HepG2 (cell line): Measurements from ENCODE around the gene ZFHX3. TPM values are rescaled to one million over a fixed set of nuclear protein-coding genes. Genes with fewer than 3 reads are reported as not detected.

Experiments used
- CTCF ChIP-seq: sonication (generic); formaldehyde crosslinking; IDR thresholded peaks from 2 replicates; pipeline ENCODE4 v1.5.0; 2020; ENCODE audit warnings: mild to moderate bottlenecking, missing genetic modification reagents, moderate library complexity
- FOSL2 ChIP-seq: sonication (generic); formaldehyde crosslinking; IDR thresholded peaks from 2 replicates; pipeline ENCODE4 v1.4.0; 2020; ENCODE audit warnings: missing genetic modification reagents
- HNF4A ChIP-seq: sonication (generic); formaldehyde crosslinking; IDR thresholded peaks from 2 replicates; pipeline ENCODE4 v1.4.0; 2020; ENCODE audit warnings: missing genetic modification reagents
- IKZF5 ChIP-seq: IDR thresholded peaks from 2 replicates; pipeline ENCODE4 v1.6.1; 2018; ENCODE audit warnings: missing genetic modification reagents, mild to moderate bottlenecking, missing compliant biosample characterization
- LCORL ChIP-seq, 2 experiments: fragments of 450-650 bp in 1 of 2; sonication (generic) in 1 of 2; formaldehyde crosslinking in 1 of 2; IDR thresholded peaks; 2 replicates each; pipeline versions ENCODE4 v1.5.0 to v1.6.1; 2017 to 2020; ENCODE audit warnings: antibody characterized with exemption in 1 of 2, missing genetic modification reagents in 1 of 2
- MAX ChIP-seq: IDR thresholded peaks from 2 replicates; pipeline ENCODE4 v1.6.1; 2012; ENCODE audit warnings: inconsistent platforms
- MIER2 ChIP-seq: IDR thresholded peaks from 2 replicates; pipeline ENCODE4 v1.6.1; 2016; ENCODE audit warnings: missing biosample characterization, missing genetic modification reagents
- MYC ChIP-seq: sonication (generic); formaldehyde crosslinking; IDR thresholded peaks from 2 replicates; pipeline ENCODE4 v1.9.0; 2021; ENCODE audit warnings: missing genetic modification reagents, borderline replicate concordance
- MYPOP ChIP-seq: sonication (generic); formaldehyde crosslinking; IDR thresholded peaks from 2 replicates; pipeline ENCODE4 v1.8.1; 2023; ENCODE audit warnings: mild to moderate bottlenecking, moderate library complexity, missing genetic modification reagents
- PBX2 ChIP-seq: IDR thresholded peaks from 2 replicates; pipeline ENCODE4 v1.6.1; 2016; ENCODE audit warnings: control low read depth
- POLR2A ChIP-seq, 2 experiments: IDR thresholded peaks; 2 replicates each; pipeline ENCODE4 v1.6.1; 2011; ENCODE audit warnings: low read depth in 2 of 2, low read length in 2 of 2, mild to moderate bottlenecking in 1 of 2, moderate library complexity in 1 of 2; ENCODE audit not compliant: insufficient read depth in 1 of 2
- STAG1 ChIP-seq: sonication (generic); formaldehyde crosslinking; IDR thresholded peaks from 2 replicates; pipeline ENCODE4 v1.4.0; 2020; ENCODE audit warnings: missing genetic modification reagents
- THAP9 ChIP-seq: sonication (generic); formaldehyde crosslinking; IDR thresholded peaks from 2 replicates; pipeline ENCODE4; 2020; ENCODE audit warnings: missing genetic modification reagents, mild to moderate bottlenecking, borderline replicate concordance
- ZBTB20 ChIP-seq: sonication (generic); formaldehyde crosslinking; IDR thresholded peaks from 2 replicates; pipeline ENCODE4 v1.8.1; 2023; ENCODE audit warnings: missing genetic modification reagents, low read depth, mild to moderate bottlenecking, borderline replicate concordance
- ZNF251 ChIP-seq: sonication (generic); formaldehyde crosslinking; IDR thresholded peaks from 2 replicates; pipeline ENCODE4 v1.9.0; 2021; ENCODE audit warnings: mild to moderate bottlenecking, missing genetic modification reagents
- ZNF503 ChIP-seq: sonication (generic); formaldehyde crosslinking; IDR thresholded peaks from 2 replicates; pipeline ENCODE4 v1.4.0; 2020; ENCODE audit warnings: missing genetic modification reagents
- polyA plus RNA-seq, 8 experiments: library from polyadenylated mRNA; depleted of rRNA in 3 of 8; stranded (reverse) in 7 of 8; unstranded in 1 of 8; fragments of >200 nt; fragmentation: Illumina TruSeq in 4 of 8; extraction: Trizol in 4 of 8; gene quantifications; 2 replicates each; pipeline versions ENCODE4 v1.2.1 to v1.2.3, GENCODE V29; 2011 to 2016; ENCODE audit warnings: low read depth in 4 of 8, missing spikeins in 1 of 8, mixed read lengths in 1 of 8; ENCODE audit not compliant: insufficient read depth in 1 of 8
- total RNA-seq, 5 experiments: library from RNA; depleted of rRNA; stranded (reverse); fragments of >200 nt; fragmentation: Illumina TruSeq; extraction: Trizol; gene quantifications; 2 replicates each; pipeline ENCODE4 v1.2.3, GENCODE V29; 2016; ENCODE audit warnings: low read depth in 1 of 5

The ZFHX3 gene
- total and polyA plus RNA-seq, 2 of the 13 experiments (the other 11 are each of a cell fraction or from before 2014, with no cell fraction given) = 5.0 to 6.0 TPM

- TF ChIP-seq IKZF5 (CRISPR knock-in tag) (0 out of 2 replicates have a peak, but pooled peaks have one; percentile 27), MAX (peak; percentile 35; the same call in 1 of the 2 replicates), ZBTB20 (CRISPR knock-in tag) (peak; percentile 23; the same call in 1 of the 2 replicates), ZNF503 (peak; percentile 46; the same call in 1 of the 2 replicates), FOSL2 (0 out of 2 replicates have a peak, but pooled peaks have one; percentile 3), MIER2 (CRISPR knock-in tag) (0 out of 2 replicates have a peak, but pooled peaks have one; percentile 7), LCORL (IDR thresholded peaks at IDR 0.05) (no peak), LCORL (CRISPR knock-in tag; IDR thresholded peaks at IDR 0.05) (peak; percentile 32; the same call in 1 of the 2 replicates), THAP9 (CRISPR knock-in tag) (no peak), CTCF (peak; percentile 39; the same call in 1 of the 2 replicates), MYPOP (peak; percentile 34; the same call in 1 of the 2 replicates), MYC (0 out of 2 replicates have a peak, but pooled peaks have one; percentile 14), POLR2A (IDR thresholded peaks at IDR 0.05; ENCODE audit: insufficient read depth in 1 of 2, low read depth in 2 of 2, low read length in 2 of 2) (peak; percentile 28 to 39; a peak in 2 of 4 replicates), HNF4A (0 out of 2 replicates have a peak, but pooled peaks have one; percentile 32), ZNF251 (no peak), STAG1 (peak; percentile 21; the same call in 1 of the 2 replicates), PBX2 (CRISPR knock-in tag) (no peak)
These were observed 2.5 kb upstream of the ZFHX3 start (continued) for GRCh38 chr16:73050201-73051099.
